IMR-90 (cell line): Measurements from ENCODE around the gene PLCL2.

Source experiments
- CEBPB ChIP-seq: IDR thresholded peaks from 2 replicates; pipeline ENCODE4 v1.6.1; 2012; ENCODE audit warnings: low read depth, low read length, improper control_type of control experiment
- ELK1 ChIP-seq: fragments of 150-350 bp; IDR thresholded peaks from 2 replicates; pipeline ENCODE4 v1.6.1; 2016; ENCODE audit warnings: low read depth, mild to moderate bottlenecking, low read length, moderate library complexity, borderline replicate concordance
- FOS ChIP-seq: fragments of 150-350 bp; IDR thresholded peaks from 2 replicates; pipeline ENCODE4 v1.6.1; 2016; ENCODE audit warnings: low read depth, low read length
- MAFK ChIP-seq: IDR thresholded peaks from 2 replicates; pipeline ENCODE4 v1.6.1; 2012; ENCODE audit warnings: low read depth, low read length, improper control_type of control experiment
- MAZ ChIP-seq: IDR thresholded peaks from 2 replicates; pipeline ENCODE4 v1.6.1; 2012; ENCODE audit warnings: low read depth, mild to moderate bottlenecking, low read length, improper control_type of control experiment, moderate library complexity, borderline replicate concordance
- POLR2A ChIP-seq: IDR thresholded peaks from 2 replicates; pipeline ENCODE4 v1.6.1; 2012; ENCODE audit warnings: mild to moderate bottlenecking, low read depth, low read length
- RAD21 ChIP-seq: IDR thresholded peaks from 2 replicates; pipeline ENCODE4 v1.6.1; 2012; ENCODE audit warnings: low read length, improper control_type of control experiment
- RCOR1 ChIP-seq: IDR thresholded peaks from 2 replicates; pipeline ENCODE4 v1.6.1; 2012; ENCODE audit warnings: mild to moderate bottlenecking, low read length, improper control_type of control experiment; ENCODE audit not compliant: insufficient replicate concordance
- RFX5 ChIP-seq: IDR thresholded peaks from 2 replicates; pipeline ENCODE4 v1.8.0; 2012; ENCODE audit warnings: low read depth, mild to moderate bottlenecking, low read length, moderate library complexity
- SMC3 ChIP-seq: fragments of 150-350 bp; IDR thresholded peaks from 2 replicates; pipeline ENCODE4 v1.6.1; 2016; ENCODE audit warnings: low read depth, mild to moderate bottlenecking, antibody characterized with exemption, low read length, moderate library complexity
- TF ChIP-seq, protein P1 (sequence below): conservative IDR thresholded peaks from 2 replicates; pipeline ENCODE4 v1.5.1; 2012; ENCODE audit warnings: mild to moderate bottlenecking, low read depth, low read length, improper control_type of control experiment
- TF ChIP-seq, protein P2 (sequence below): fragments of 150-350 bp; IDR thresholded peaks from 2 replicates; pipeline ENCODE4 v1.6.1; 2017; ENCODE audit warnings: mild to moderate bottlenecking, antibody characterized with exemption, low read length, low read depth

GRCh38 chr3:17021614-17022013, 136.9 kb downstream of the PLCL2 start:
- TF ChIP-seq, protein P1, sequence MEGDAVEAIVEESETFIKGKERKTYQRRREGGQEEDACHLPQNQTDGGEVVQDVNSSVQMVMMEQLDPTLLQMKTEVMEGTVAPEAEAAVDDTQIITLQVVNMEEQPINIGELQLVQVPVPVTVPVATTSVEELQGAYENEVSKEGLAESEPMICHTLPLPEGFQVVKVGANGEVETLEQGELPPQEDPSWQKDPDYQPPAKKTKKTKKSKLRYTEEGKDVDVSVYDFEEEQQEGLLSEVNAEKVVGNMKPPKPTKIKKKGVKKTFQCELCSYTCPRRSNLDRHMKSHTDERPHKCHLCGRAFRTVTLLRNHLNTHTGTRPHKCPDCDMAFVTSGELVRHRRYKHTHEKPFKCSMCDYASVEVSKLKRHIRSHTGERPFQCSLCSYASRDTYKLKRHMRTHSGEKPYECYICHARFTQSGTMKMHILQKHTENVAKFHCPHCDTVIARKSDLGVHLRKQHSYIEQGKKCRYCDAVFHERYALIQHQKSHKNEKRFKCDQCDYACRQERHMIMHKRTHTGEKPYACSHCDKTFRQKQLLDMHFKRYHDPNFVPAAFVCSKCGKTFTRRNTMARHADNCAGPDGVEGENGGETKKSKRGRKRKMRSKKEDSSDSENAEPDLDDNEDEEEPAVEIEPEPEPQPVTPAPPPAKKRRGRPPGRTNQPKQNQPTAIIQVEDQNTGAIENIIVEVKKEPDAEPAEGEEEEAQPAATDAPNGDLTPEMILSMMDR = no peak
- TF ChIP-seq POLR2A = no peak
- TF ChIP-seq MAZ = no peak
- TF ChIP-seq, protein P2, sequence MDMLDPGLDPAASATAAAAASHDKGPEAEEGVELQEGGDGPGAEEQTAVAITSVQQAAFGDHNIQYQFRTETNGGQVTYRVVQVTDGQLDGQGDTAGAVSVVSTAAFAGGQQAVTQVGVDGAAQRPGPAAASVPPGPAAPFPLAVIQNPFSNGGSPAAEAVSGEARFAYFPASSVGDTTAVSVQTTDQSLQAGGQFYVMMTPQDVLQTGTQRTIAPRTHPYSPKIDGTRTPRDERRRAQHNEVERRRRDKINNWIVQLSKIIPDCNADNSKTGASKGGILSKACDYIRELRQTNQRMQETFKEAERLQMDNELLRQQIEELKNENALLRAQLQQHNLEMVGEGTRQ = no peak
- TF ChIP-seq ELK1 = no peak
- no peak for TF ChIP-seq RFX5
- no peak for TF ChIP-seq MAFK
- TF ChIP-seq SMC3 = no peak
- no peak for TF ChIP-seq FOS
- no peak for TF ChIP-seq CEBPB
- no peak for TF ChIP-seq RAD21
- no peak for TF ChIP-seq RCOR1
